Measurements from ENCODE around the gene TDRD12.

The TDRD12 gene

DNA sequence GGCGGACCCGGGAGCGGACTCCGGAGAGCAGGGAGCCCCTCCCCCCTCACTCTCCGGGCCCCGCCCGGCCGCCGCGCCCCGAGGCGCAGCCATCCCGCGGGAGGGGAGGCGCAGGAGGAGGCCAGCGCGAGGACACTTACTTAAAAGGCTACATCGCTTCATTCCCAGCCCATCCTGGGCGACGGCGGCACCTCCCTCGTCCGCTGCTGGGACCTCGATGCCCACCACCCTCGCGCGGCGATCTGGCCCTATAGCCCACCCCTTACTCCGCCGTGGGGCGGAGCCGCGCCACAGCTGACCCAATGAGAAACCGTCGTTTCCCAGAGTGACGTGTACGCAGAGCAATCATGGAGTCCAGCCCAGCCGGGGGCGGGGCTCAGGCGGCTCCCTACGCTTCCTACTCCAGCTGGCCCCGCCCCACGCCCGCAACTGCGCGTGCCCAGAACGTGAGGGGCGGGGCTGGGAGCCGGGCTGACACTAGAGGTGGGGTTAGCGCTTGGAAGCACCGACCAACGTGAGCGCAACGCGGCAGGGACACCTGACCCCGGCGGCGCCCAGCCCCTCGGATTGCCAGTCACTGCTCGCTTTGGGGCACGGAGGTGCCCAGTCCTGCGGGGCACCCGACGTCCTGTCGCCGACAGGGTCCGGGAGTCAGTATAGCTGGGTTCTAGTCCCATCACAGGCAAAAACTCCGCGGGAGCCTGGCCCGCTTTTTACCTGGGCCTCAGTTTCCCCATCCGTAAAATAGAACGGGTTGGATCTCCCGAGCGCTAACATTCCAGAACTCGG is 44.4 kb upstream of the TDRD12 start, which contains the start of gene ANKRD27:
Gene ANKRD27, minus strand, starts transcription at position 250 of the 789 bp plus-strand sequence. CDS start 16,165 bp downstream, outside the sequence.
- DNase-seq (ENCODE audit: low read depth, low spot score), result peak; percentile 71
- ChIA-PET CTCF (interaction anchor here (1.0 kb wide), 1 partner anchor 75 kb away, joined by 4 read pairs; no protein-coding TSS in a partner anchor), POLR2A (interaction anchor here (0.6 to 0.9 kb wide), 2 partner anchors 16 to 416 kb away, joined by 3 read pairs; partner anchors contain the start of gene NUDT19)
- TF ChIP-seq, protein P1, sequence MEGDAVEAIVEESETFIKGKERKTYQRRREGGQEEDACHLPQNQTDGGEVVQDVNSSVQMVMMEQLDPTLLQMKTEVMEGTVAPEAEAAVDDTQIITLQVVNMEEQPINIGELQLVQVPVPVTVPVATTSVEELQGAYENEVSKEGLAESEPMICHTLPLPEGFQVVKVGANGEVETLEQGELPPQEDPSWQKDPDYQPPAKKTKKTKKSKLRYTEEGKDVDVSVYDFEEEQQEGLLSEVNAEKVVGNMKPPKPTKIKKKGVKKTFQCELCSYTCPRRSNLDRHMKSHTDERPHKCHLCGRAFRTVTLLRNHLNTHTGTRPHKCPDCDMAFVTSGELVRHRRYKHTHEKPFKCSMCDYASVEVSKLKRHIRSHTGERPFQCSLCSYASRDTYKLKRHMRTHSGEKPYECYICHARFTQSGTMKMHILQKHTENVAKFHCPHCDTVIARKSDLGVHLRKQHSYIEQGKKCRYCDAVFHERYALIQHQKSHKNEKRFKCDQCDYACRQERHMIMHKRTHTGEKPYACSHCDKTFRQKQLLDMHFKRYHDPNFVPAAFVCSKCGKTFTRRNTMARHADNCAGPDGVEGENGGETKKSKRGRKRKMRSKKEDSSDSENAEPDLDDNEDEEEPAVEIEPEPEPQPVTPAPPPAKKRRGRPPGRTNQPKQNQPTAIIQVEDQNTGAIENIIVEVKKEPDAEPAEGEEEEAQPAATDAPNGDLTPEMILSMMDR (IDR thresholded peaks at IDR 0.05; ENCODE audit: insufficient read depth, low read length, missing control alignments), result no peak
- peak within 1 kb of the TSS; percentile 95 for H3K4me3 ChIP-seq (ENCODE audit: low read depth, low read length)

DNA sequence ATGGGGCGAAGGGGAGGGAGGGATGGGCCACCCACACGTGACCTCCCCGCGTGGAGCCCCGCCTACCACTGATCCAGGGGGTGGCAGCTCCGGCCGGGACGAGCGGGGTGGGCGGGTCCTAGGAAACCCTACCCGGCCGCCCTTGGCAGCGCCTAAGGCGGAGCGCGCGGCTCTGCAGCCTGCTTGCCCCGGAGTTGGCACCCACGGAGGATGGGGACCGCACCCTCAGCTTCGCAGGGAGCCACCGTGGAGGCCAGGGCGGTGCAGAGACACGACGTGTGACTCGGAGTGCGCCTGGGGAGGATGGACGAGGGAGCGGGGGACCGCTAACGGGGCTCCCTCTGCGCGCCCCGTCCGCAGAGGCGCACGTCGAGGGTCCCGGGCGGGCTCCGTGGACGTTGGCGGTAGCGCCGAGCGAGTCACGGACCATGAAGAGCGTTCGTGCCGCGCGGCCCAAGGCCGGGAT is 43.8 kb upstream of the TDRD12 start, which contains the start of gene RGS9BP:
Gene RGS9BP, plus strand, starts transcription at position 129 of the 466 bp plus-strand sequence. CDS start 416 bp downstream, outside the sequence.
- ChIA-PET POLR2A (interaction anchor here (0.9 kb wide), 1 partner anchor 16 kb away, joined by 3 read pairs; the partner anchor contains the start of gene NUDT19), CTCF (interaction anchor here (1.0 kb wide), 1 partner anchor 76 kb away, joined by 4 read pairs; no protein-coding TSS in a partner anchor)
- DNase-seq (ENCODE audit: low read depth, low spot score), result no peak
- TF ChIP-seq, protein P1 (IDR thresholded peaks at IDR 0.05; ENCODE audit: insufficient read depth, low read length, missing control alignments), result no peak
- peak within 1 kb of the TSS; percentile 95 for H3K4me3 ChIP-seq (ENCODE audit: low read depth, low read length)

DNA sequence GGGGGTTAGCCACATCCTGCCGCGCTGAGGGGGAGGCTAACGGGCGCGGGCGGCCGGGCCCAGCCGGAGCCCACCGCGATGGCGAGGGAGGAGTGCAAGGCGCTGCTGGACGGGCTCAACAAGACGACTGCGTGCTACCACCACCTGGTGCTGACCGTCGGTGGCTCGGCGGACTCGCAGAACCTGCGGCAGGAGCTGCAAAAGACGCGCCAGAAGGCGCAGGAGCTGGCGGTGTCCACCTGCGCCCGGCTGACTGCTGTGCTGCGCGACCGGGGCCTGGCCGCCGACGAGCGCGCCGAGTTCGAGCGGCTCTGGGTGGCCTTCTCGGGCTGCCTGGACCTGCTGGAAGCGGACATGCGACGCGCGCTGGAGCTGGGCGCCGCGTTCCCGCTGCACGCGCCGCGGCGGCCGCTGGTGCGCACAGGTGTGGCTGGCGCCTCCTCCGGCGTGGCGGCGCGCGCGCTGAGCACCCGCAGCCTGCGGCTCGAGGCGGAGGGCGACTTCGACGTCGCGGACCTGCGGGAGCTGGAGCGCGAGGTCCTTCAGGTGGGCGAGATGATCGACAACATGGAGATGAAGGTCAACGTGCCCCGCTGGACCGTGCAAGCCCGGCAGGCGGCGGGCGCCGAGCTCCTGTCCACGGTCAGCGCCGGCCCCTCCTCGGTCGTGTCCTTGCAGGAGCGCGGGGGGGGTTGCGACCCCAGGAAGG is 43.2 kb upstream of the TDRD12 start:
- DNase-seq (ENCODE audit: low read depth, low spot score), result no peak
- POLR2A ChIA-PET, result no interaction called here
- CTCF ChIA-PET, result no interaction called here
- peak overlapping the region; percentile 90 for H3K4me3 ChIP-seq (ENCODE audit: low read depth, low read length)
- TF ChIP-seq, protein P1 (IDR thresholded peaks at IDR 0.05; ENCODE audit: insufficient read depth, low read length, missing control alignments), result no peak

DNA sequence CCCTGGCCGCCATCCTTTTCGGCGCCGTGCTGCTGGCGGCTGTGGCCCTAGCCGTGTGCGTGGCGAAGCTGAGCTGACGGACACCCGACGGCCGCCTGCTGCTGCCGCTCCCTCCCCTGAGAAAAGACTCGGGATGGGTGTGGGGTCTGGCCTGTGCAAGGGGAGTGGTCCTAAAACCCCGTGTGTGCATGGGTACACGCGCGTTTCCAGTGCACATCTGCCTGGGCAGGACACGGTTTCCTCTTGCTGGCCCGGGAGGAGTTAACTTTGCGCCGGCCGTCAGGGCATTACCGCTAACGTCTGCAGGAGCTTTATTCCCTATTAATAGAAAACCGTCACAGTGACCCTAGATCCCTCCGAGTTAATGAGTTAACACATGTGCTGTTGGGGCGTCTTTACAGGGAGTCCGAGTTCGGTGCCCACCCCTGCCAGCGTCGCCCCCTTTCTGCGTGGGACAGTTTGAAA is 42.6 kb upstream of the TDRD12 start:
- DNase-seq (ENCODE audit: low read depth, low spot score), result no peak
- ChIA-PET CTCF (no interaction called here), POLR2A (interaction anchor here (0.5 kb wide), 1 partner anchor 27 kb away, joined by 3 read pairs; no protein-coding TSS in a partner anchor)
- no peak overlapping the region for H3K4me3 ChIP-seq (ENCODE audit: low read depth, low read length)
- TF ChIP-seq, protein P1 (IDR thresholded peaks at IDR 0.05; ENCODE audit: insufficient read depth, low read length, missing control alignments), result no peak

DNA sequence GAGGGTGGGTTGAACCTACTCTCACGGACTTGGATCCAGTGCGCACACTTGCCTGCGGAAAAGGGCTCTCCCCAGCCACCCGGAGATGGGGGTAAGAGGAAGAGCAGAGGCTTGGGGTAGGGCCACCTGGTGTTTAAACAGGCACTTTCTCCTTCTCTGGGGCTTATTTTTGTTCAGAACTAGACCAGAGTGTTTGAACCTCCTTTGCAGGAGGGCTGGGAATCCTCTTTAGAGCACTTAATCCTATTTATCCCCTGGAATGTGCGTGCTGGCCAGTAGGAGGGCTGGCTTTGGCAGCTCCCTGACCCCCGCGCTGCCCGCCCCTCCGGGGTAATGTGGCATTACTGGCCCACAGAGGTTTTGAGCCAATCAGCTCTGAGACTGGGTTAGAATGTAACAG is 41.9 kb upstream of the TDRD12 start:
- TF ChIP-seq, protein P1 (IDR thresholded peaks at IDR 0.05; ENCODE audit: insufficient read depth, low read length, missing control alignments), result no peak
- ChIA-PET POLR2A (no interaction called here), CTCF (interaction anchor here (1.2 to 1.5 kb wide), 2 partner anchors 14 to 16 kb away, joined by 3 to 6 read pairs; partner anchors contain the start of gene NUDT19)
- DNase-seq (ENCODE audit: low read depth, low spot score), result no peak
- no peak overlapping the region for H3K4me3 ChIP-seq (ENCODE audit: low read depth, low read length)

All from AG04449 (cell line).